ENCODE measurements around the gene FRMD4A. TPM values are rescaled to one million over a fixed set of nuclear protein-coding genes. Genes with fewer than 3 reads are reported as not detected.

FRMD4A gene
- total and polyA plus RNA-seq, 2 of the 4 experiments (the other 2 are of a cell fraction): 30.3 to 68.8 TPM

GRCh38 chr10:13865758-13866491 lies 464.8 kb downstream of the FRMD4A start:
- peak overlapping the region; percentile 95 for H3K4ac ChIP-seq (ENCODE audit: low read depth, low read length)
- H4K20me1 ChIP-seq (ENCODE audit: insufficient read depth, low read length): peaks cover 2% of the 10 kb centered on the region; the same call in 1 of the 2 replicates
- H3K36me3 ChIP-seq (ENCODE audit: control insufficient read depth, insufficient read depth, low read length): no peaks in the 10 kb centered on the region
- H3K56ac ChIP-seq (ENCODE audit: extremely low read depth, insufficient read depth, low read length): no peak overlapping the region
- peak overlapping the region; percentile 19 for H2AFZ ChIP-seq (replicated peaks; ENCODE audit: low read length, poor library complexity)
- H2BK5ac ChIP-seq (ENCODE audit: low read depth, low read length, poor library complexity, severe bottlenecking): peak overlapping the region; percentile 95
- H4K91ac ChIP-seq (ENCODE audit: insufficient read depth, low read depth, low read length): peak overlapping the region; percentile 85
- H3K9ac ChIP-seq (ENCODE audit: low read depth, low read length): no peak overlapping the region
- peaks cover 14% of the 10 kb centered on the region for H3K9me1 ChIP-seq (ENCODE audit: insufficient read depth, low read length)
- peaks cover 18 to 79% of the 10 kb centered on the region in 2 experiments for H3K79me1 ChIP-seq (ENCODE audit: low read depth in 1 of 2, low read length in 2 of 2)
- peak overlapping the region; percentile 94; the same call in 1 of the 2 replicates for H3K18ac ChIP-seq (ENCODE audit: low read depth, low read length)
- peak overlapping the region; percentile 97 for H2BK20ac ChIP-seq (ENCODE audit: low read depth, low read length)
- H3K23ac ChIP-seq (ENCODE audit: low read depth, low read length): peak overlapping the region; percentile 96
- H2BK15ac ChIP-seq (ENCODE audit: low read depth, low read length): peak overlapping the region; percentile 73; the same call in 1 of the 3 replicates
- ATAC-seq (ENCODE audit: low read depth) (peak; percentile 85), DNase-seq (peak; percentile 80)
- ChIA-PET CTCF (no interaction called here), POLR2A (ENCODE audit: unreplicated experiment) (interaction anchor here (0.7 kb wide), 1 partner anchor 366 kb away, joined by 3 read pairs; no protein-coding TSS in a partner anchor)
- no TSS peak for BruUV-seq (replicated peaks)
- H3K27me3 ChIP-seq (ENCODE audit: control insufficient read depth, insufficient read depth, low read length): no peaks in the 10 kb centered on the region
- TF ChIP-seq NFE2L2 (IDR thresholded peaks at IDR 0.05; ENCODE audit: low read depth, low read length): no peak
- TF ChIP-seq SMC3 (IDR thresholded peaks at IDR 0.05; ENCODE audit: low read depth, low read length): no peak
- peak; percentile 3; the same call in 1 of the 2 replicates for TF ChIP-seq FOS (IDR thresholded peaks at IDR 0.05; ENCODE audit: low read depth, low read length)
- peak; percentile 72 for TF ChIP-seq CEBPB (IDR thresholded peaks at IDR 0.05; ENCODE audit: low read depth, low read length)
- no peak; the same call in 1 of the 2 replicates for TF ChIP-seq BHLHE40 (IDR thresholded peaks at IDR 0.05; ENCODE audit: low read depth, low read length)
- TF ChIP-seq ELK1 (IDR thresholded peaks at IDR 0.05; ENCODE audit: borderline replicate concordance, low read depth, low read length): no peak
- no peak for TF ChIP-seq POLR2A (IDR thresholded peaks at IDR 0.05; ENCODE audit: low read depth, low read length)
- TF ChIP-seq MAFK (IDR thresholded peaks at IDR 0.05; ENCODE audit: low read depth, low read length): peak; percentile 10; the same call in 1 of the 2 replicates
- peak overlapping the region; percentile 99 for H3K14ac ChIP-seq (replicated peaks; ENCODE audit: low read depth, low read length)
- peak overlapping the region; percentile 26 to 81; a peak in 3 of 4 replicates for H4K8ac ChIP-seq (ENCODE audit: low read depth in 2 of 2, low read length in 2 of 2)
- H4K5ac ChIP-seq (ENCODE audit: low read depth, low read length): peak overlapping the region; percentile 36
- H2BK120ac ChIP-seq (ENCODE audit: low read depth, low read length): peak overlapping the region; percentile 98
- WGBS, 2 experiments (ENCODE audit: extremely low coverage in 2 of 2, insufficient read length in 1 of 2): 7% methylated on average over 3 of the region's 12 CpGs; no CpG with 5 or more reads in 1 of the 2 experiments
- in situ Hi-C loops (cut with MboI; ENCODE audit: low sequenced_read_pairs): no loop called here
- H2AK9ac ChIP-seq (replicated peaks; ENCODE audit: low read depth, low read length, poor library complexity): peak overlapping the region; percentile 0
- intact Hi-C loops (cut with micrococcal nuclease): no loop called here
- peak overlapping the region; percentile 69 for H3K4me2 ChIP-seq (ENCODE audit: low read depth, low read length)
- no peaks in the 10 kb centered on the region for H3K9me3 ChIP-seq (ENCODE audit: control insufficient read depth, insufficient read depth, low read length)
- H3K27ac ChIP-seq (ENCODE audit: insufficient read depth, low read length): peak overlapping the region; percentile 21
- no peak overlapping the region for H3K4me3 ChIP-seq (ENCODE audit: insufficient read depth, low read depth, low read length)
- H2AK5ac ChIP-seq (ENCODE audit: low read depth, low read length): peak overlapping the region; percentile 84; the same call in 1 of the 2 replicates
- dilution Hi-C loops (cut with HindIII; ENCODE audit: low sequenced_read_pairs, unreplicated experiment): no loop called here
- peaks cover 8% of the 10 kb centered on the region for H3K4me1 ChIP-seq (ENCODE audit: control insufficient read depth, insufficient read depth, low read length)

Measured in IMR-90 (cell line).